A549 (cell line): ENCODE measurements around the gene SLC6A20. TPM values are rescaled to one million over a fixed set of nuclear protein-coding genes. Genes with fewer than 3 reads are reported as not detected.

Source experiments
- ATAC-seq, 2 experiments: fragments of 200-7000 bp in 1 of 2; fragments of >200 bp in 1 of 2; cut with Nextera tagmentation in 1 of 2; cut with Tn5 transposase in 1 of 2; 3 replicates each; pipeline versions ENCODE4 v1.8.0 to v1.9.1; 2018 to 2020; ENCODE audit warnings: mild to moderate bottlenecking in 1 of 2, moderate library complexity in 1 of 2
- CTCF ChIA-PET: fragments of 300-600 bp; sonication (Branson Sonifier 250); formaldehyde crosslinking; extraction: SDS; loops from one replicate; lab custom pipeline; 2021; ENCODE audit warnings: antibody characterized with exemption, inconsistent platforms; lab: Yijun Ruan, JAX
- POLR2A ChIA-PET: fragments of 350-600 bp; formaldehyde crosslinking; extraction: SDS; loops from one replicate; lab custom pipeline; 2021; ENCODE audit warnings: antibody characterized with exemption, inconsistent platforms; lab: Yijun Ruan, JAX
- DNase-seq, 2 experiments: peaks; one replicate each; pipeline versions ENCODE4 v3.0.0 to v3.0.0-alpha.2; 2011 to 2016; ENCODE audit warnings: low read depth in 1 of 2, low spot score in 1 of 2
- FAIRE-seq: peaks from 2 replicates; lab custom pipeline; 2011; peaks lifted over from hg19 to GRCh38; lab: Jason Lieb, UNC
- H3K27ac ChIP-seq, 2 experiments: fragments of >200 bp; sonication (Bioruptor Twin); formaldehyde crosslinking; 3 replicates each; pipeline ENCODE4 v1.5.1; 2016 to 2017
- H3K4me1 ChIP-seq: fragments of >200 bp; sonication (Bioruptor Twin); formaldehyde crosslinking; 3 replicates; pipeline ENCODE4 v1.6.1; 2016
- H3K4me2 ChIP-seq: fragments of >200 bp; sonication (Bioruptor Twin); formaldehyde crosslinking; 3 replicates; pipeline ENCODE4 v1.6.1; 2016
- H3K4me3 ChIP-seq: fragments of >200 bp; sonication (Bioruptor Twin); formaldehyde crosslinking; 3 replicates; pipeline ENCODE4 v1.5.1; 2016
- H3K9me3 ChIP-seq: fragments of >200 bp; sonication (Bioruptor Twin); formaldehyde crosslinking; 3 replicates; pipeline ENCODE4 v1.6.1; 2016
- ATOH8 ChIP-seq: fragments of 250-450 bp; sonication (Bioruptor Pico); IDR thresholded peaks from 2 replicates; pipeline ENCODE4 v1.5.0; 2020; ENCODE audit warnings: low read depth, mild to moderate bottlenecking, moderate library complexity
- FOSB ChIP-seq: fragments of 250-450 bp; sonication (Bioruptor Pico); IDR thresholded peaks from 2 replicates; pipeline ENCODE4 v1.5.0; 2020; ENCODE audit warnings: mild to moderate bottlenecking, moderate library complexity
- FOSL2 ChIP-seq, 2 experiments: fragments of 450-650 bp in 1 of 2; fragments of >200 bp in 1 of 2; sonication (Bioruptor Twin) in 1 of 2; formaldehyde crosslinking; IDR thresholded peaks; 2 replicates each; pipeline versions ENCODE4 v1.5.0 to v1.6.1; 2016 to 2020; ENCODE audit warnings: mild to moderate bottlenecking in 1 of 2, moderate library complexity in 1 of 2
- FOXS1 ChIP-seq: fragments of 250-450 bp; sonication (Bioruptor Pico); IDR thresholded peaks from 2 replicates; pipeline ENCODE4 v1.5.0; 2020; ENCODE audit warnings: mild to moderate bottlenecking, moderate library complexity
- HDAC2 ChIP-seq: fragments of 200-600 bp; sonication (generic); IDR thresholded peaks from 2 replicates; pipeline ENCODE4 v1.6.1; 2016
- JUN ChIP-seq, 2 experiments: fragments of >200 bp; sonication (Bioruptor Twin); formaldehyde crosslinking; IDR thresholded peaks; 2 replicates in 1 of 2; 3 replicates in 1 of 2; pipeline ENCODE4 v1.6.1; 2016 to 2017
- PHF8 ChIP-seq: fragments of 200-600 bp; sonication (generic); IDR thresholded peaks from 2 replicates; pipeline ENCODE4 v1.6.1; 2016; ENCODE audit warnings: low read depth, mild to moderate bottlenecking, antibody characterized with exemption, moderate library complexity, borderline replicate concordance
- RAD21 ChIP-seq, 2 experiments: fragments of >200 bp in 1 of 2; sonication (Bioruptor Twin) in 1 of 2; formaldehyde crosslinking in 1 of 2; IDR thresholded peaks in 1 of 2; conservative IDR thresholded peaks in 1 of 2; 2 replicates in 1 of 2; 3 replicates in 1 of 2; pipeline ENCODE4 v1.6.1; 2012 to 2018; ENCODE audit warnings: inconsistent platforms in 1 of 2
- RCOR1 ChIP-seq: fragments of 150-350 bp; IDR thresholded peaks from 2 replicates; pipeline ENCODE4 v1.6.1; 2014; ENCODE audit warnings: antibody characterized with exemption, low read length, low read depth
- REST ChIP-seq: fragments of 200-600 bp; sonication (generic); IDR thresholded peaks from 2 replicates; pipeline ENCODE4 v1.6.1; 2016; ENCODE audit warnings: antibody characterized with exemption, mild to moderate bottlenecking, moderate library complexity
- RFX5 ChIP-seq: fragments of 450-650 bp; IDR thresholded peaks from 2 replicates; pipeline ENCODE4 v1.7.1; 2014; ENCODE audit warnings: antibody characterized with exemption, mild to moderate bottlenecking, moderate library complexity
- USF2 ChIP-seq: fragments of 450-650 bp; IDR thresholded peaks from 2 replicates; pipeline ENCODE4 v1.6.1; 2014; ENCODE audit warnings: antibody characterized with exemption
- ZC3H11A ChIP-seq: fragments of 450-650 bp; IDR thresholded peaks from 2 replicates; pipeline ENCODE4 v1.6.1; 2014; ENCODE audit warnings: antibody characterized with exemption, mild to moderate bottlenecking
- WGBS: methylation state at CpG from one replicate; pipeline ENCODE4 v1.1.6; 2017; ENCODE audit errors: missing lambda C conversion rate; 5-methylcytosine and 5-hydroxymethylcytosine counted together
- polyA plus RNA-seq, 4 experiments: library from polyadenylated mRNA; depleted of rRNA in 3 of 4; stranded (reverse); fragments of >200 nt; fragmentation: RNase III in 1 of 4; extraction: RNeasy Plus Mini Kit Qiagen cat#74134 plus additional on column Dnase treatment in 1 of 4; gene quantifications; 2 replicates in 3 of 4; 3 replicates in 1 of 4; pipeline ENCODE4 v1.2.3, GENCODE V29; 2011 to 2017

SLC6A20 gene
- polyA plus RNA-seq, 2 of the 4 experiments (the other 2 are of a cell fraction) = not detected

GRCh38 chr3:45786801-45787495, 9.4 kb downstream of the SLC6A20 start:
- Histone ChIP-seq H3K4me1 (no peaks in the 10 kb centered on the region), H3K4me3 (no peak overlapping the region), H3K9me3 (0 out of 3 replicates have a peak, but pooled peaks cover 2% of the 10 kb centered on the region), H3K4me2 (no peak overlapping the region), H3K27ac (no peak overlapping the region)
- DNase-seq (no peak), FAIRE-seq (no peak), ATAC-seq (no peak)
- WGBS = 9% methylated on average over 4 of the region's 4 CpGs
- ChIA-PET CTCF (no interaction called here), POLR2A (no interaction called here)
- TF ChIP-seq RAD21 (conservative IDR thresholded peaks at IDR 0.05 in 1 of 2, IDR thresholded peaks at IDR 0.05 in 1 of 2) (no peak), HDAC2 (no peak), FOSL2 (IDR thresholded peaks at IDR 0.05) (no peak), FOSL2 (CRISPR knock-in tag; IDR thresholded peaks at IDR 0.05) (no peak), RCOR1 (no peak)

GRCh38 chr3:45785605-45786150, 10.7 kb downstream of the SLC6A20 start:
- 0 out of 3 replicates have a peak, but pooled peaks cover 2% of the 10 kb centered on the region for H3K9me3 ChIP-seq
- ChIA-PET CTCF (no interaction called here), POLR2A (no interaction called here)
- H3K4me3 ChIP-seq = no peak overlapping the region
- H3K27ac ChIP-seq = no peak overlapping the region
- FAIRE-seq = no peak
- WGBS = 13% methylated on average over 3 of the region's 3 CpGs
- H3K4me1 ChIP-seq = no peaks in the 10 kb centered on the region
- ATAC-seq = no peak
- DNase-seq = no peak
- no peak for TF ChIP-seq ATOH8 (CRISPR knock-in tag)
- no peak for TF ChIP-seq USF2
- no peak for TF ChIP-seq HDAC2
- no peak for TF ChIP-seq PHF8
- TF ChIP-seq ZC3H11A = no peak
- TF ChIP-seq RFX5 = no peak
- no peak for TF ChIP-seq FOXS1 (CRISPR knock-in tag)
- no peak for TF ChIP-seq JUN (IDR thresholded peaks at IDR 0.05)
- no peak for TF ChIP-seq RAD21 (conservative IDR thresholded peaks at IDR 0.05 in 1 of 2, IDR thresholded peaks at IDR 0.05 in 1 of 2)
- TF ChIP-seq FOSB (CRISPR knock-in tag) = no peak
- TF ChIP-seq, all 56 proteins: peak for 0
- H3K4me2 ChIP-seq = no peak overlapping the region

GRCh38 chr3:45783667-45784066, 12.7 kb downstream of the SLC6A20 start:
- WGBS = 38% methylated on average over 3 of the region's 3 CpGs
- no peak overlapping the region for H3K4me3 ChIP-seq
- POLR2A ChIA-PET = no interaction called here
- no peak for ATAC-seq
- CTCF ChIA-PET = no interaction called here
- no peak overlapping the region for H3K4me2 ChIP-seq
- no peak for TF ChIP-seq USF2
- no peak for TF ChIP-seq REST
- TF ChIP-seq, all 56 proteins: peak for 0
- FAIRE-seq (no peak), DNase-seq (no peak)
- Histone ChIP-seq H3K27ac (no peak overlapping the region), H3K9me3 (no peaks in the 10 kb centered on the region), H3K4me1 (no peaks in the 10 kb centered on the region)
